Glutamatergic neuron (in vitro differentiated cells): Measurements from ENCODE around the gene GRK4. TPM values are rescaled to one million over a fixed set of nuclear protein-coding genes. Genes with fewer than 3 reads are reported as not detected.

Source experiments
- DNase-seq: peaks from one replicate; pipeline ENCODE4 v3.0.0; 2022
- H3K27ac Mint-ChIP-seq: one replicate; pipeline ENCODE4 v1.8.0; 2020; ENCODE audit warnings: mild to moderate bottlenecking, mixed read lengths, inconsistent platforms; ENCODE audit not compliant: unreplicated experiment
- H3K27me3 Mint-ChIP-seq: one replicate; pipeline ENCODE4 v1.8.0; 2020; ENCODE audit warnings: mild to moderate bottlenecking, moderate library complexity, mixed read lengths, inconsistent platforms; ENCODE audit not compliant: unreplicated experiment
- H3K36me3 Mint-ChIP-seq: one replicate; pipeline ENCODE4 v1.8.0; 2020; ENCODE audit warnings: mild to moderate bottlenecking, mixed read lengths, inconsistent platforms; ENCODE audit not compliant: unreplicated experiment
- H3K4me1 Mint-ChIP-seq: one replicate; pipeline ENCODE4 v1.8.0; 2020; ENCODE audit warnings: mild to moderate bottlenecking, low read depth, mixed read lengths, inconsistent platforms; ENCODE audit not compliant: unreplicated experiment
- H3K4me3 Mint-ChIP-seq: one replicate; pipeline ENCODE4 v1.8.0; 2020; ENCODE audit warnings: mild to moderate bottlenecking, mixed read lengths, inconsistent platforms; ENCODE audit not compliant: unreplicated experiment
- H3K9me3 Mint-ChIP-seq: one replicate; pipeline ENCODE4 v1.8.0; 2020; ENCODE audit warnings: mild to moderate bottlenecking, moderate library complexity, mixed read lengths, inconsistent platforms; ENCODE audit not compliant: unreplicated experiment
- total RNA-seq: library from RNA; stranded (reverse); fragmentation: NEBNext Ultra II Directional; extraction: Animal tissue kit (Norgen Biotek cat#: 25700); gene quantifications from one replicate; pipeline ENCODE4 v1.2.1, GENCODE V29; 2021; ENCODE audit not compliant: unreplicated experiment
- TF ChIP-seq, protein P1 (sequence below): fragments of 200-600 bp; sonication (generic); IDR thresholded peaks from one replicate; pipeline ENCODE4 v1.5.0; 2021; ENCODE audit not compliant: partially characterized antibody, unreplicated experiment

Gene GRK4
- total RNA-seq, 1 donor from 2014 or later = 34.5 TPM

DNA sequence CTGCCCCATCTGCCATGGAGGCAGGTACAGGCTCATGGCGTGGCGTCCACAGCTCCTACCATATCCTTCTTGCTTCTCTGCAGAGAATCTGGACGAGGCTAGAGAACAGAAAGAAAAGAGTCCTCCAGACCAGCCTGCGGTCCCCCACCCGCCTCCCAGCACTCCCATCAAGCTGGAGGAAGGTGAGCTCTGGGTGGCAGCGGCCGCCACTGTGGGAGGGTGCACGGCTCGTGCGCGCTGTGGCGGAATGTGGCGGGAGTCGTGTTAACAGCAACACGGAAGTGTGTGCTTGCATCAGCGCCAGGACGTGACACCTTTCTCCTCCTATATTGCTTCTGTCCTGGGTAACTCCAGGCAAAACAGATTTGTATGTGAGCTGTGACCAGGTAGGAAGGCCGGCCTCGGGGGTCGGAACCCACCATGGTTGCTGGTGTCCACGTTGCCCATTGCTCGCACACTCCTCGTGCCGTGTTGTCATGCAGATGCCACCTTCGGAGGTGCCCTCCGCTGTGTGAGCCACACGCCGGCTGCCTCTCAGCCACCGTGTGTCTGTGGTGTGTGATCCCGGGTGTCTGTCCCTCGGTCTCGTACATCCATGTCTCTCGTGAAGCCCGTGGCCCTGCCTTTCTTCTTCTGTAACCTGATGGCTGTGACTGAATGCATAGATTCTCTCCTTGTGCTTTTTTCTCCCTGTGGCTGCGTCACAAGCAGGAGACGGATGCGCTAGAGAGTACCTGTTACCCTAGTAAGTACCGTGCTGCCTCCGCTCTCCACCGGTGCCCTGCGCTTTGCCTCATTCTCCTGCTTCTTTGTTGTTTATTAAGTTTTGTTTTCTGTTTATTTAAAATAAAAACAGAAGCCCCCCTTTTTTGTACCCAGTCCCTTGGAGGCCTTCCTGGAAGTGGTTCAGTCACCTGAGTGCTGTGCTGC, 37.2 kb upstream of the GRK4 start:
- H3K4me1 Mint-ChIP-seq = peaks cover 18% of the 10 kb centered on the region
- H3K27ac Mint-ChIP-seq = no peak overlapping the region
- TF ChIP-seq, protein P1, sequence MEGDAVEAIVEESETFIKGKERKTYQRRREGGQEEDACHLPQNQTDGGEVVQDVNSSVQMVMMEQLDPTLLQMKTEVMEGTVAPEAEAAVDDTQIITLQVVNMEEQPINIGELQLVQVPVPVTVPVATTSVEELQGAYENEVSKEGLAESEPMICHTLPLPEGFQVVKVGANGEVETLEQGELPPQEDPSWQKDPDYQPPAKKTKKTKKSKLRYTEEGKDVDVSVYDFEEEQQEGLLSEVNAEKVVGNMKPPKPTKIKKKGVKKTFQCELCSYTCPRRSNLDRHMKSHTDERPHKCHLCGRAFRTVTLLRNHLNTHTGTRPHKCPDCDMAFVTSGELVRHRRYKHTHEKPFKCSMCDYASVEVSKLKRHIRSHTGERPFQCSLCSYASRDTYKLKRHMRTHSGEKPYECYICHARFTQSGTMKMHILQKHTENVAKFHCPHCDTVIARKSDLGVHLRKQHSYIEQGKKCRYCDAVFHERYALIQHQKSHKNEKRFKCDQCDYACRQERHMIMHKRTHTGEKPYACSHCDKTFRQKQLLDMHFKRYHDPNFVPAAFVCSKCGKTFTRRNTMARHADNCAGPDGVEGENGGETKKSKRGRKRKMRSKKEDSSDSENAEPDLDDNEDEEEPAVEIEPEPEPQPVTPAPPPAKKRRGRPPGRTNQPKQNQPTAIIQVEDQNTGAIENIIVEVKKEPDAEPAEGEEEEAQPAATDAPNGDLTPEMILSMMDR = no peak
- peaks cover 7% of the 10 kb centered on the region for H3K36me3 Mint-ChIP-seq
- no peak overlapping the region for H3K4me3 Mint-ChIP-seq
- peaks cover 4% of the 10 kb centered on the region for H3K27me3 Mint-ChIP-seq
- peaks cover 14% of the 10 kb centered on the region for H3K9me3 Mint-ChIP-seq
- DNase-seq = no peak

GRCh38 chr4:2927016-2927695, 36.2 kb upstream of the GRK4 start:
- DNase-seq = no peak
- TF ChIP-seq, protein P1 = no peak
- Mint-ChIP-seq H3K36me3 (no peaks in the 10 kb centered on the region), H3K27ac (peak overlapping the region; percentile 10), H3K27me3 (peaks cover 4% of the 10 kb centered on the region), H3K9me3 (peaks cover 13% of the 10 kb centered on the region), H3K4me3 (no peak overlapping the region), H3K4me1 (peaks cover 17% of the 10 kb centered on the region)

DNA sequence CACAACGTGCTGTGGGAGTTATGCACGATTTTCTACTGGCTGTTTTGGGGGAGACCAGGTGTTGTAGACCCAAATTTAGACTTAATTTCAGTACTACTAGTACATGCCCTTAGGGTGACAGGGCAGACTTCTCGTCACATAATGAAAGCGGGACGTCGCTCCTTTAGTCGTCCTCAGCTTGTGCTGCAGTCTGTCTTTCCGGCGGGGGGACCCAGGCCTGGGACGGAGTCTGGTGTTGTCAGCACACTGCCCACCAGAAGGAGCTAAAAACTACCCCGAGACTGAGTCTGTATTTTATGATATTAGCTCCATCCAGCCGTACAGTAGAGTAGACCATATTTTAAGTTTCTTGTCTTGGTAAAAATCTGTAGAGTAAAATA, 35.7 kb upstream of the GRK4 start:
- no peaks in the 10 kb centered on the region for H3K36me3 Mint-ChIP-seq
- H3K9me3 Mint-ChIP-seq = peaks cover 12% of the 10 kb centered on the region
- no peak overlapping the region for H3K4me3 Mint-ChIP-seq
- peaks cover 4% of the 10 kb centered on the region for H3K27me3 Mint-ChIP-seq
- TF ChIP-seq, protein P1 = no peak
- DNase-seq = no peak
- peaks cover 15% of the 10 kb centered on the region for H3K4me1 Mint-ChIP-seq
- H3K27ac Mint-ChIP-seq = peak overlapping the region; percentile 10

- Mint-ChIP-seq H3K27ac (peak overlapping the region; percentile 71), H3K4me3 (peak overlapping the region; percentile 65), H3K9me3 (peaks cover 13% of the 10 kb centered on the region), H3K27me3 (peaks cover 4% of the 10 kb centered on the region), H3K36me3 (no peaks in the 10 kb centered on the region), H3K4me1 (peaks cover 13% of the 10 kb centered on the region)
- no peak for DNase-seq
- TF ChIP-seq, protein P1 = no peak
Measured at GRCh38 chr4:2928242-2929176, 34.9 kb upstream of the GRK4 start.
